Activated CD4-positive, CD25-positive, alpha-beta regulatory T cell treated with anti-CD3 and anti-CD28 coated beads, Interleukin-2, amount 50 U/mL, for 24 hours (primary cell): ENCODE measurements around the gene PRDM5.

Source experiments
- ATAC-seq, 2 donors: fragments of 150-1000 bp; cut with Tn5 transposase; one replicate each; pipeline ENCODE4 v1.10.0; 2021; ENCODE audit warnings: mild to moderate bottlenecking in 1 of 2, moderate library complexity in 1 of 2

PRDM5 gene

DNA sequence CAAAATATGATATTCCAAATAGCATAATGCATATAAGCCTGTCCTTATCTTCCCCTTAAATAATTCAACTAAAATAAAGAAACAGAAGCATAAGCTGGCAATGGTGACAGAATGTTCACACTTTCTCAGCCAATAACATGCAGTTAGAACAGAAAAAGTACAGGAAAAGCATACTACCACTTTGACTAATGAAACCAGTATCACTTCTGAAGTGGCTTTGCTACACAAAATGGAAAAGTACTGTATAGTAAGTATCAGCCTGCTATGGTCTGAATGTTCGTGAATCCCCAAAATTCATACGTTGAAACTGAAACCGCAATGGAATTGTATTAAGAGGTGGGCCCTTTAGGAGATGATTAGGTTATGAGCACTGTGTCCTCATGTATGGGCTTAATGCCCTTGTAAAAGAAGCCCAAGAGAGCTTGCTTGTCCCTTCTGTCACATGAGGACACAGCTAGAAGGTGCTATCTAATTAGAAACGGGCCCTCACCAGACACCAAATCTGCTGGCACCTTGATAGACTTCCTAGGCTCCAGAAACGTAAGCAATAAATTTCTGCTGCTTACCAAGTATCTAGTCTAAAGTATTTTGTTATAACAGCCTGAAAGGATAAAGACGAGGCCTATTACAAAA lies 102.6 kb downstream of the PRDM5 start:
- peak in 1 of 2 donors; percentile 32 for ATAC-seq

DNA sequence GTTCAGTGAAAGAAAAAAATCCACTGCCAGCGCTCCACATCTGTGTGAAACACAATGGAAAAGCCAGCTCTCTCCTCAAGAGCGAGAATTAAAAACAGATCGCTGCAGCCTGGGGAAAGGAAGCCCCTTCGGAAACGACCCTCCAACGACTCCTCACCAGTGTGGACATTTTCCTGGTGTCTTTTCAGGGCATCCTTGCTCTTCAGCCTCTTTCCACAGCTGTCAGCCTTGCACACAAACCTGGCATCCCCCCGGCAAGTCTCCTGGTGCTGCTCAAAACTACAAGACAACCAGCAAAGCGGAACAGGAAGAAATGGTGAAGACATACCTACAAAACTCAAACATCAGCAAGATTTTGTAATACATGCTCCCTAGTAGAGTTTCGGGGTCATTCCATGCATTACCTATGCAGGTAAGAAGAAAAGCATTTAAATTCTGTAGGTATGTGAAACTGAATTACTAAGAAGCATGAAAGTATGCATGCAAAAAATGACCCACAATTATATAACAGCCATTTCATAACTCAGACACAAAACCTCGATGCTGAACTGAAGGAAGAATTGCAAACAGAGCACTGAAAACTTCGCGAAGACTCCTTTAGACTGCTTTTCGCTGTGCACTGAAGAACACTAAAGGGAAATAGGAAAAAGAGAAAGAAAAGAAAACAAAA lies 106.1 kb downstream of the PRDM5 start:
- ATAC-seq = no peak

DNA sequence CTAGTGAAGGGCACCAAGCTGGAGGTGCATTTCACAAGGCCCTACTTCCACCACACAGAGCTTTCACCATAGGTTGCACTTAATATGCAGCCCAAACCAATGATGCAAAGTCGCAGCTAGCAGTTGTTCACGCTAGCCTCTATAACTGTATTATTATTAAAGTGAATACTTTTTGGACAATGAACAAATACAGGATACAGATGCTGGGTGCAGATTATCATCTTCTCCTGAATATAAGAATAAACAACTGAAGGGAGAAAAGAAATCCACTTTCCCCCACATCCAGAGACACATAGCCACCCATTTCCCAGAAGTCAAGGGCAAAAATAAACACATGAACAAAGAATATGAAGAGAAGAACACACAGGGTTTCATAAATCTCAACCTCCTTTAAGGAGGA lies 107.2 kb downstream of the PRDM5 start:
- ATAC-seq = no peak

DNA sequence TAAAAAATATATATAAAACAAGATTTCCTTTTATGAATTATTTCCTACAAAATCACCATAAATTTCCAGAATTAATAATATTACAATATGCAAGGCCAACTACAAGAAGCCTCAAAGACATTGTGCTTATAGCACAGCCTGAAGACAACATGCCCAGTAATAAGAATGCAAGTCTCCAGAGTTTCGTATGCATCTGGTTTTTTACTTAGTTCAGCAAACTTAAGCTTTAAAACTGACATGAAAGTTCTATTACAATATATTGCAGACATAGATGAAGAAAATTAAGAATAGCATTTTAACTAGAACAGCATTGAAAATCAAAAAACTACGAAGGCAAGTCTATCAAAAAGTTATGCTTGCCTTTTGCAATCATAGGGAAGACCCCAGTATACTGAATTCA lies 107.6 kb downstream of the PRDM5 start:
- ATAC-seq = no peak

DNA sequence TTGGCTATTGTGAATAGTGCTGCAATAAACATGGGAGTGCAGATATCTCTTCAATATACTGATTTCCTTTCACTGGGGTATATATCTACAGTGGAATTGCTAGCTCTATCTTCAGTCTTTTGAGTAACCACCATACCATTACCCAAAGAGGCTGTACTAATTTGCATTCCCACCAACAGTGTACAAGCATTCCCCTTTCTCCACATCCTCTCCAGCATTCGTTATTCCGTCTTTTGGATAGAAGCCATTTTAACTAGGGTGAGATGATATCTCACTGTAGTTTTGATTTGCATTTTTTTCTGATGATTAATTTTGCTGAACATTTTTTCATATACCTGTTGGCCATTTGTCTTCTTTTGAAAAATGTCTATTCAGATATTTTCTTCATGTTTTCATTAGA lies 110.3 kb downstream of the PRDM5 start:
- no peak for ATAC-seq

DNA sequence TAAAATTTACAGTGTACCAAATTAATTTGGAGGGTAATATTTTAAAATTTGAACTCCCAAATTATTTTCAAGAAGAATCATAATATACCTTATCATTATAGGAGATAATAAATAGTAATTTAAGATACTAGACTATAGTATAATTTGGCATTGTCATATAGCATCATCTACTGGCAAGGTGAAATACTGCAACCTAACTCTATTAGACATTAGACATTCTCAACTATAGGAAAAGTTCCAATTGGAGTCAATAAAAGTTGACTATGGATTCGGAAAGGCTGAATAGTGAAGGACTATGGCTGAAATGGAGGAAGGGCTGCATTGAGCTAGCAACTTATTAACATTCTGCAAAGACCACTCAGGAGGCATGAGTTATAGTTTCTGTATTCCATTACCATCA lies 113.0 kb downstream of the PRDM5 start:
- ATAC-seq = no peak

DNA sequence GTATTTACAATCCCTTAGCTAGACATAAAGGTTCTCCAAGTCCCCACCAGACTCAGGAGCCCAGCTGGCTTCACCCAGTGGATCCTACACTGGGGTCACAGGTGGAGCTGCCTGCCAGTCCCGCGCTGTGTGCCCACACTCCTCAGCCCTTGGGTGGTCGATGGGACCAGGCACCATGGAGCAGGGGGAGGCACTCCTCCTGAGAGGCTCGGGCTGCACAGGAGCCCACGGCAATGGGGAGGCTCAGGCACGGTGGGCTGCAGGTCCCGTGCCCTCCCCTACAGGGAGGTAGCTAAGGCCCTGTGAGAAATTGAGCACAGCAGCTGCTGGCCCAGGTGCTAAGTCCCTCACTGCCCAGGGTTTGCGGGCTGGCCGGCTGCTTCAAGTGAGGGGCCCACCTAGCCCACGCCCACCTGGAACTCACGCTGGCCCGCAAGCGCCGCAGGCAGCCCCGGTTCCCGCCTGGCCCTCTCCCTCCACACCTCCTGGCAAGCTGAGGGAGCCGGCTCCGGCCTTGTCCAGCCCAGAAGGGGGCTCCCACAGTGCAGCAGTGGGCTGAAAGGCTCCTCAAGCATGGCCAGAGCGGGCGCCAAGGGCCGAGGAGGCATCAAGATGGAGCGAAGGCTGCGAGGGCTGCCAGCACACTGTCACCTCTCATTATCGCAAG lies 113.9 kb downstream of the PRDM5 start:
- ATAC-seq = no peak

DNA sequence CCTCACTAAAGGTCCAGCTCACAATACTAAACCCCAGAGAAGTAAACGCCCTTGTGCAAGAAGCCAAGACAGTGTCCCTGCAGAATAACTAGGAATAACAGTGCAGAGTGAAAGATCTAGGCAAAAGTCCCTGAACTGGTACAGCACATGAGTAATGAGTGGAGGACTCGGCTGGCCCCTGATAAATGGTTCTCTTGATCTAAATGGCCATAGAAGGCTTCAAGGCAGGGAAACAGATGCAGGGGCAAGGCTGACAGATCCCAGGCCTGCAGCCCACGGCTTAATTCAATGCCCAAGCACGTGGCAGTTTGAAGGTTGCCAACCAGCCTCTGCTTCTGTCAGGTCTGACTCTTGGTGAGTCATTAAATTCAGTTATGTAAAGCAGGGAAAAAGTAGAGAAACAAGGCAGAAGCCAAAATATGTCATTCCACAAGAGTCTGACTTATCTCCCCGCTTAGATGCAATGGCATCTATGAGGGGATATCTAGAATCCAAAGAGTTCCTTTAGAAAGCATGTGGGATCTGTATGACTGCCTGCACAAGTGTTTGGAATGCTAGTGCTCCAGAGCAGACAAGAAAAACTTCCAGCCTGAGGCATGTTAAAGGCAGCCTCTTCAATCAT lies 121.3 kb downstream of the PRDM5 start:
- no peak for ATAC-seq

DNA sequence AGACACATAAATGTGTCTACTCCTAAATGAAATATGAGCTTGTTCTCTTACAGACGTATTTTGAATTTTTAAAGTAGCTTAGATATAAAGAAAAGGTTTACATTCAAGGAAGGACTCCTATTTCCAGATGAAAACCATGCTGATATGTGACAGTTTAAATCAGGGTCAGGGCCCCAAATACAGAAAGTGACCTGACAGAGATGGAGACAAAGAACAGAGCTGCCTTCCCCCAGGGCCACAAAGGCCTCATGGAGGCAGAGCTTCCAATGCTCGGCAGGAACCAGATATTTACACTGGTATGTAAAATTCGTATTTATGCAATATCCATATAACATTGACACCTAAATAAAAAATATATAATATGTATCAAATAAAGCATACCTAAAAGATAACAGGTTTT lies 124.0 kb downstream of the PRDM5 start:
- no peak for ATAC-seq

DNA sequence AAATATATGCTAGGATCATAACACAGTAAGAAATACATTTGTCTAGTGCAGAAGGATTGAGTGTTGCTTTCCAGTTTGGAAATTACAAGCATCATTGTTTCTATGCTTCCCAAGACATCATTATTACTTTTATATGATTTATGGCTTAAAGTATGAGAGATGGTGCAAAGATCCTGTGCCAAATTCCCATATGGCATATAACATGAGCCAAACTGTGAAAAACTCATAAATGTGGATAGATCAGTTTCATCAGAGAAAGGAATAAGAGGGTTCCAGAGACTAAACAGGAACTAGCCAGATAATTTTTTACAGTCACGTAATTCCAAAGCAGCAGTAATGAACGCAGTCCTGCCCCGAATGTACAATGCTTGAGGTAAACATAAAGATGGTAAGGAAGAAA lies 126.3 kb downstream of the PRDM5 start:
- ATAC-seq = no peak

DNA sequence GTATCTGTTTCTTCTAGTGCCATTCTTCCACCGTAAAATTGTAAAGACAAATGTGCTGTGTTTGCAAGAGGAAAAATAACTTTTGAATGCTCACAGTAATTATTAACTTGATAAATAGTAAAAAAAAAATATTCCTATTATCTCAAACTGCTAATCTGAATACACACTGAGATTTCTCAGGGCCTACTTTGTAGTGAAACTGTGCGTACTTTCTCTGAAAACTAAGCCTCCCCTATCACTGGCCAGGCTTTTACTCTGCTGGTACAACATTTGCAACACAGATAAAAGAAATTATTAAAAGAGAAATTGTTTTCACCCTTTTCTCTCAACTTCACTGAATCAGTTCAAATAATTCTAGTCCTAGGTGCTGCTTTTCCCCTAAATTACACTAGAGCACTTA lies 137.3 kb downstream of the PRDM5 start:
- ATAC-seq = no peak

DNA sequence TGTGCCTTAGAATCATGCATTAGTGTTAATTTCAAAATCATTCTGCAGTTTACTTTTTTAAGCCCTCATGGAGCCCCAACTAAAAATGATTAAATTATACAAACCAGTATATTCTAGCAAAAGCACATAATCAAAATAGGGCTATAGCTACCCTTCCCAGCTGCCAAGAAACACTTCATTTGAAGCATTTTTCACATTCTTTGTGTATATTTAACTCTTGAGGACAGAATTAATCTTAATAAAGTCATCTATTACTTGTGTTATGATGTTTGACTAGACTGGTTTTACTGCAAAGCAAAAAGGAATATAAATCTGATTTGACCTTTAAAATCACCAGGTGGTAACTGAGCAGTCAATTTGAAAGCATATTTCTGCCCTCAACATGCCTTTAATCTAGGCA lies 145.1 kb downstream of the PRDM5 start:
- ATAC-seq = no peak

DNA sequence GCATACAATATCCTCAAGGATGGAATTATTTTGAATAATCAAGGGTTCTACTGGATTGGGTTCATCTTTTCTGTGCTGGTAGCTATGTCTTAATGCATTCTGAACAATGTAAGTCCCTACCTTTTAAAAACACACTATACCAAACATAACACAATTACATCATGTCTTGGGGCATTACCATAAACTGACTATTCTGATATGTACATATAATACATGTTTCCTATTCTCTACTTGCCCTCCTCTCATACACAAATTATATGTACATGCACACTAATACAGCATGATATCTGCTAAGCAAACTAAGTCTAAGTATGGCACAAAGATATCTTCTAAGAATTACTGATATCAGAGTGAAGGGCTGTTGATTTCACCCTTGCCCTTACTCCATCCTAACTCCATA lies 147.1 kb downstream of the PRDM5 start:
- ATAC-seq = no peak

DNA sequence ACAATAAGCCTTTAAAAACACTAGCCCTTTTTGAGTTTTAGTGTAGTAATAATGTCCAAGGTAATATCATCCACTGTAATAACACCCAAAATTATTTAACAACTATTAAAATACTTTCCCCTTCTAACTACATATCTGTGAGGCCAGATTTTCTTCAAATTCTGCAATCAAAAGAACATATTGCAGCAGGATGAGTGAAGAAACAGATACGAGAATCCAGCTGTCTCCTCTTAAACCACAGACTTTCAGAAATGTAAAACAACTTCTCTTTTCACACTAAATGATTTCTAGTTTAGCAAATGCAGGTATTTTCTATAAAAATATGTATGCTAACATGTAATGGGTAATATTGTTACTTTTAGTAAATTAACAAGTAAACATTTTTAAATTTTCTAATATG lies 148.9 kb downstream of the PRDM5 start:
- no peak for ATAC-seq

DNA sequence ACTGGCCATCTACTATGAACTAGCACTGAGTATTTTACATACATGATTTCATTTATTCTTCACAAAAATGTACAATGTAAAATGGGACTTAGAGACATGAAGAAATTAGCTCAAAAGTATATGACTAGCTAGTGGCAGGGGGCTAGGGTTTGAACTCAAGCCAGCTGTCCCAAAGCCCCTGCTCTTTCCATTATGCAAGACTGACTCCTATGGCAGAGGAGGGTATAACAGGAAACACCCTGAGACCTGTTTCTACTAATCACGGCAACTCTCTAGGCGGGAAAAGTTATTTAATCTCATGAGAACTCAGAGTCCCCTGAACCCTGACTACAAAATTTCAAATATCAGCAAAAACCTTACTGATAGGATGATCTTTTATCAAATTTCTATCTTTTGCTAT lies 150.6 kb downstream of the PRDM5 start:
- ATAC-seq = no peak

DNA sequence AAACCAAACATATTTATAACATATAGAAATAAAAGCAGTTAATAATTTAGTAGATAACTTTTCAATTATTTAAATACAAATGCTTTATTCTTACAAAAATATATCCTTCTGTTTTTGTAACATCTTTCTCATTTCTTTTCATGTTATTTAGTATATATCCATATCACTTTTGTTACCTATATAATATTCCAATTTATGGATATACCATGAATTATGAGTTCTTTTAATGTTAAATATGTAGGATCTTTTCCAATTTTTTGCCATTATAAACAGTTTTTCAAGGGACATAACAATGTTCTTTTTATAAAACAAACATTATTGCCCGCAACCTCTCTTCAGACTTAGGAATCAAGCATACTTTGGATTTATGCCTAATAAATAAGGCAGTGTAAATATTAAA lies 151.6 kb downstream of the PRDM5 start:
- no peak for ATAC-seq

DNA sequence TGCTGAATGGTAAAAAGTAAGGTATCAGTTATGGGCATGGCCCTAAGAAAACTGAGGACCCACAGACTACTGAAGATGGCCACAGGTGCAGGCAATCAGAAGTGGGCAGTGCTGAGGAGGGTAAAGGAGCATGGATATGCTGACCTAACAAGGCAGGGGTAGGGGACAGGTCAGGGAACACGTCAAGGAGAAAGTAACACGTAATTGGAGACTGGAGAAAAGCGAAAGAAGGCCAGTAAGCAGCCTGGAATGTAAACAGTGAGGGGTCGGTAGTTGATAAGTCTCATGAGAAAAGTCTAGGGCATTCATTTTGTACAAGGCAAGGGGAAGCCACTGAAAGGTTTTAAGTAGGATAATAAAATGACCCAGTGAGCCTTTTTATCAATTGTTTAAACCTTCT lies 153.3 kb downstream of the PRDM5 start:
- no peak for ATAC-seq

DNA sequence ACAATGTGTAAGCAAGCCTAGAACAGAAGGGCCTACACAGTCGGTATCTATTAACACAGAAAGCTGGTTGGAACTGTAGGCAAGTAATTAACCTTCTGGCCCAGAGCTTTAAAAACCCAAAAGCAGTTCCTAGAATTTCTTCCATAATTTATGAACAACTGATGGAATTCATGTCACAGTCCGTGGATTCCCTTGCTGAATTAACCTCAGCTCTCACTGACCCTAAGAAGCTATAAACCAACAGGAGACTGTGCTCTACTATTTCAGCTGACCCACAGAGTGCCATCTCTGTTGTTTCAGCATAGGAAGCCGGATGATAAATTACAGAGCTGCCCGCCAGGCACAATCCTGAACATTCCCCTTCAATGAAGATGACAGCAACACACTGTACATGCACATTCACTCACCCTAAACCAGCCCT lies 157.3 kb downstream of the PRDM5 start:
- no peak for ATAC-seq

DNA sequence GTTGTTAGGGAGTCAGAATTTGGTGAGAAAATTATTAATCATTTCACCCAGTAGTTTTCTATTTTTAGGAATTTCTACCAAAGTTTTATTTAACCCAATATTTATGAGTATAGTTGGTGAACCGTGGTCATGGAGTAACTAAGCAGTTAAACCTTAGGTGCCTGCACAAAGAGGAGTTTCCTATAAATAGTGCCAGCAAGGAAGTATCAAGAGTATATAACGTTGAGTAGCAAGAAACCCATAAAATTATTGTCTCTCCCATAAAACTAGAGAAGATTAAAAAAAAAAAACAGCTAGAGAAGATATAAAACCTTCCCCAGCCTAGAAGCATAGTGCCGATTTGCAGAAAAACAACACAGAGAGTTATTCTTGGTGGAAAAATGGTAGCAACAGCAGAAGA lies 158.9 kb downstream of the PRDM5 start:
- no peak for ATAC-seq

DNA sequence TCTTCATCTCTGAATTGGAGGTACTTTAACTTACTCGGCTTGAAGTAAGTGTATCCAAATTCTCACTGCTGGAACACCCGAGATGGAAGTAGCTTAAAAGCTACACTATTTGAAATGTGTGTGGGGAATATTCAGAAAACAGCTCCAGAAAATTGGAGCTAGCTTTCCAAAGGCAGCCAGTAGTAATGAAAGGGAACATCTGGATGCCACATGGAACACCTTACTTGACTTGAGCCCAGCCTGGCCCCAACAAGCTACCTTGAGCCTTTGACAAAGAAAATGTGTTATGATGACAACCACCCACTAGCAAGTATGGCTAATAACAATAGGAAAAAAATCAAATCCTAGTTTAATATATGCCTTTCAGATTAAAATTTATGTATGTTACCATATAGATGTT lies 161.5 kb downstream of the PRDM5 start:
- no peak for ATAC-seq

DNA sequence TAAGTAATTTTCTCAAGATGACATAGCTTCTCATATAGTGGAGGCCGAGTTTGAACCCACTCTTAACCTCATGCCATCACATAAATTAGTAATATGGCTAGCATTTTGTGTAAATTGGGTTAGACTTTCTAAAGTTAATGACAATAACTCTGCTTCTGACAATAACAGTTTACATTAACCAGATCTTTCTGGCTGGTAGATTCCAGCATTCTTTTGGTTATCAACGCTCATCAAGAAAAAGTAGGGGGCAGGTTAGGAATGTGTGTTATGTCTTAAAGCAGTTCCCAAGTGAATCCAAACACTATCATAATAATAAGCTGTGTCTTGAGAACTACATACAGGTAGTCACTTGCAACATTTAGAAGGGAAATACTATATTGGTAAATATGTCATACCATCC lies 162.5 kb downstream of the PRDM5 start:
- no peak for ATAC-seq

DNA sequence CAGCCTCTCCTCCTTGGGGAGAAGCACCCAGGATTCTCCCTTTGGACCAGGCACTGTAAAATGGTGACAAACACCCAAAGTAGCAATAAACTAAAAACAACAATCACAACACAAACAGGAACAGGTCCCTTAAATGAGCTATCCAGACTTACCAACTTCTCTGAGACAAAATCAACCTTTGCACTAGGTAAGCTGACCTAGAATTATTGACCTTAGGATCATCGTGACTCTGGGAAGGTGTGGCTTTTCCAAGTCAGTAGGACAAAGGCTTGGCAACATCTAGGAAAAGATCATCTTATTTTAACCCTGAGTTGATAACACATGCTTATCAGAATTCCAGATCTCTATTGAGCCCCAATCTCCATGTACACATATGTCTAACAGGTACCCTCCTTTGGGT lies 166.7 kb downstream of the PRDM5 start:
- ATAC-seq = no peak

DNA sequence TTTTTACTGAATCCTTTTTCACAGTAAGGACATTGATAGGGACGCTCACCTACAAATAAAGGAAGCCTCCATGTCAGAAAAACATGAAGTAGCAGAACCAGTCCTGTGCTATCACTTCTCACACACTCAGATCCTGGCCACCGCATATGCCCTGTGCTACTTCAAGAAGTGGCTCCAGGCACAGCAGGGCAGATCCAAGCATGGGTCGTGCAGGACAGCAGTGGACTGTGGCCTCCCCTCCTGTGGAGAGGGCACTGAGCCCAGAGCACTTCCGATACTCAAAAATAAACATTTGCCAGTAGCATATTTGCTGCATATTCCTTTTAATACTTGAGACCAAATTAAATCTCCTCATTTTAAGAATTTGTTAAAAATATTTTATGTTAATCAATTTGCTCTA lies 167.9 kb downstream of the PRDM5 start:
- ATAC-seq = no peak

DNA sequence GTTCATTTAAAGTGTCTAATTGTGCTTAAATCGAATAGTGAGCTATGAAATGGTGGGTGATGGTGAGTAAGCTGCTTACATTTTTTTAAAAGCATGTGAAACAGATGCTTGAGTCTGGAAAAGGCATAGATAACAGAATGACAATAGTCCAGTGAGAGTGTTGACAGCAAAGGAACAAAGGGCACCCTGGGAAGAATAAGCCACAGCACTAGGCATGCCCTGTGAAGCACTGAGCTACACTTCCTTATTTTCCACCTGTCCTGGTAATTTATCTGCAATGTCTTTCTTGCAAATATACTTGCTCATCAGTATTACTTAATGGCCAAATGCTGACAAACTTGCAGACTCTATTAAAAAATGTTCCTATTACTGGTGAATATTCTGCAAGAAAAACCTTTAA lies 168.7 kb downstream of the PRDM5 start:
- ATAC-seq = no peak
